Measurements from ENCODE around the gene PRR19. TPM values are rescaled to one million over a fixed set of nuclear protein-coding genes. Genes with fewer than 3 reads are reported as not detected.
A peak's percentile ranks its signal among the peaks of the same experiment; 100 is the strongest.

PRR19 gene
- total RNA-seq, 2 experiments from 2014 or later, result 0.16 TPM; not detected in 1

GRCh38 chr19:42311657-42312056 lies 9.7 kb downstream of the PRR19 start:
- Histone ChIP-seq H3K36me3 (ENCODE audit: insufficient read depth, low read length) (no peaks in the 10 kb centered on the region), H3K27ac (ENCODE audit: low read depth in 1 of 2, low read length in 2 of 2) (no peak overlapping the region), H3K4me3 (ENCODE audit: low read length) (no peak overlapping the region), H3K9me3 (ENCODE audit: control insufficient read depth in 1 of 2, insufficient read depth in 1 of 2, low read length in 2 of 2) (peaks cover 0 to 2% of the 10 kb centered on the region in 2 experiments), H3K27me3 (ENCODE audit: control insufficient read depth in 1 of 2, insufficient read depth in 2 of 2, low read length in 2 of 2) (peaks cover 19 to 32% of the 10 kb centered on the region in 2 experiments), H3K4me1 (ENCODE audit: insufficient read depth, low read length) (peaks cover 17% of the 10 kb centered on the region)
- Mint-ChIP-seq H3K27ac (no peak overlapping the region), H3K36me3 (ENCODE audit: low read depth) (no peaks in the 10 kb centered on the region), H3K4me3 (no peak overlapping the region), H3K27me3 (peaks cover 38% of the 10 kb centered on the region), H3K4me1 (ENCODE audit: low read depth) (peaks cover 12% of the 10 kb centered on the region), H3K9me3 (no peaks in the 10 kb centered on the region)
- DNase-seq (no peak), ATAC-seq (ENCODE audit: poor library complexity) (no peak)
- intact Hi-C loops (cut with DNase I, micrococcal nuclease), result no loop called here
- ChIA-PET CTCF (no interaction called here), POLR2A (no interaction called here)
- no peak for TF ChIP-seq CTCF (IDR thresholded peaks at IDR 0.05)

DNA sequence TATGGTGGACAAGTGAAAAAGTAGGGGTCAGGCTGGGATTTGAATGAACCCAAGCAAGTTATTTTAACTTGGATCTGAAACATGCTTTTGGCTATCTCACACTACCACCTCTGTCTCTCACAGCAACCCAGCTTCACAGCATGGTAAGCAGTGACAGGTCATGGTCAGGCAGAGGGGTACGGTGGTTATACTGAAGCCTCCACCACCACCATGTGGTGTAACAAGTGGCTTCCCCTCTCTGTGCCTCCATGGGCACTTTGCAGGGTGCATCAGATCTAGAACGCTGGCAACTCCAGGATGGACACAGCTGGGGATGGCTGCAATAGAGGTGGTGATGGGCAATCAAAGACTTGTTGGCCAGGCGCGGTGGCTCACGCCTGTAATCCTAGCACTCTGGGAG lies 10.4 kb downstream of the PRR19 start:
- Histone ChIP-seq H3K36me3 (ENCODE audit: insufficient read depth, low read length) (no peaks in the 10 kb centered on the region), H3K4me1 (ENCODE audit: insufficient read depth, low read length) (peaks cover 22% of the 10 kb centered on the region), H3K9me3 (ENCODE audit: control insufficient read depth in 1 of 2, insufficient read depth in 1 of 2, low read length in 2 of 2) (no peaks in the 10 kb centered on the region), H3K4me3 (ENCODE audit: low read length) (no peak overlapping the region), H3K27ac (ENCODE audit: low read depth in 1 of 2, low read length in 2 of 2) (no peak overlapping the region), H3K27me3 (ENCODE audit: control insufficient read depth in 1 of 2, insufficient read depth in 2 of 2, low read length in 2 of 2) (peaks cover 19 to 32% of the 10 kb centered on the region in 2 experiments)
- intact Hi-C loops (cut with DNase I, micrococcal nuclease), result no loop called here
- CTCF ChIA-PET, result no interaction called here
- ATAC-seq (ENCODE audit: poor library complexity), result no peak
- Mint-ChIP-seq H3K27ac (no peak overlapping the region), H3K9me3 (no peaks in the 10 kb centered on the region), H3K27me3 (peaks cover 43% of the 10 kb centered on the region), H3K36me3 (ENCODE audit: low read depth) (no peaks in the 10 kb centered on the region), H3K4me3 (peak overlapping the region; percentile 51), H3K4me1 (ENCODE audit: low read depth) (peaks cover 12% of the 10 kb centered on the region)
- POLR2A ChIA-PET, result no interaction called here
- TF ChIP-seq CTCF (IDR thresholded peaks at IDR 0.05), result no peak
- DNase-seq, result no peak

DNA sequence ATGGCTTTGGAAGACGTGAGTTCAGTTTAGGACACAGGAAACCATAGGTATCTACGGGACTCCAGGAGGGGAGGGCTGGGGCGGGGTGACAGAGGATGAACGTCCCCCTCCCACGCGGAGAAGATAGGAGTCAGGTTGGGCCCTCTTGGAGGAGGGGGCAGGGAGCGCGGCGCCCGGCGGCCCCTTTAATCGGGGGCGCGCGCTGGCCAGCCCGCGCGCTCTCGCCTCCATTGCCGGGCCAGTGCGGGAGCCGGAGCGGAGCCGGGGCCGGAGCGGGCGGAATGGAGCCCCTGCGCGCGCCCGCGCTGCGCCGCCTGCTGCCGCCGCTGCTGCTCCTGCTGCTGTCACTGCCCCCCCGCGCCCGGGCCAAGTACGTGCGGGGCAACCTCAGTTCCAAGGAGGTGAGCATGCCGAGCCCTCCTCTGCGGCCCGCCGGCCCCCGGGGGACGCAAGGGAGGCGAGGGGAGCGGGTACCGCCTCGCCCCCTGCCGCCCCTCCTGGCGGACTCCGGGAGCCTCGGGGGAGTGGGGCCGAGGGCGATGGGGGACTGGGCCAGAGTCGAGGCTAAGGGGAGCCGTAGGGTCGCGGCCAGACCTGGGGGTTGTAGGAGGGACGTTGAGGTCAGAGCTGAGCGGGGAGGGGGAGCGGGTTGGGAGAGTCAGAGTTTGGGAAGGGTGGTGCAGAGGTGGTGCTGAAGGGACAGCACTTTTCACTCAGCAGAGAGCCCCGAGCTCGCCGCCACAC lies 11.3 kb downstream of the PRR19 start, which contains the start of gene TMEM145:
TSS of gene TMEM145 (plus strand) at position 214 of the 744 bp plus-strand sequence. CDS start at position 282, 68 bp downstream.
- peak within 1 kb of the TSS; percentile 51 for H3K4me3 Mint-ChIP-seq
- peaks cover 22% of the 10 kb centered on the region for H3K4me1 ChIP-seq (ENCODE audit: insufficient read depth, low read length)
- no peaks in the 10 kb centered on the region for H3K9me3 Mint-ChIP-seq
- H3K27me3 Mint-ChIP-seq, result peaks cover 43% of the 10 kb centered on the region
- H3K4me3 ChIP-seq (ENCODE audit: low read length), result peak within 1 kb of the TSS; percentile 10
- DNase-seq (peak in 4 of 14 experiments; percentile 29 to 66 (median 48)), ATAC-seq (ENCODE audit: poor library complexity) (peak; percentile 92)
- no peak within 1 kb of the TSS for H3K27ac ChIP-seq (ENCODE audit: low read depth in 1 of 2, low read length in 2 of 2)
- TF ChIP-seq CTCF (IDR thresholded peaks at IDR 0.05), result no peak
- POLR2A ChIA-PET, result interaction anchor here (1.0 kb wide), 1 partner anchor 9 kb away, joined by 4 read pairs; no protein-coding TSS in a partner anchor
- CTCF ChIA-PET, result interaction anchor here (1.1 kb wide), 1 partner anchor 17 kb away, joined by 3 read pairs; no protein-coding TSS in a partner anchor
- H3K27ac Mint-ChIP-seq, result no peak within 1 kb of the TSS
- intact Hi-C loops (cut with DNase I, micrococcal nuclease), result no loop called here
- H3K36me3 ChIP-seq (ENCODE audit: insufficient read depth, low read length), result no peaks in the 10 kb centered on the region
- peaks cover 12% of the 10 kb centered on the region for H3K4me1 Mint-ChIP-seq (ENCODE audit: low read depth)
- peaks cover 19 to 32% of the 10 kb centered on the region in 2 experiments for H3K27me3 ChIP-seq (ENCODE audit: control insufficient read depth in 1 of 2, insufficient read depth in 2 of 2, low read length in 2 of 2)
- no peaks in the 10 kb centered on the region for H3K9me3 ChIP-seq (ENCODE audit: control insufficient read depth in 1 of 2, insufficient read depth in 1 of 2, low read length in 2 of 2)
- no peaks in the 10 kb centered on the region for H3K36me3 Mint-ChIP-seq (ENCODE audit: low read depth)

All from CD4-positive, alpha-beta T cell (primary cell).